Measurements from ENCODE around the gene PSMB9. TPM values are rescaled to one million over a fixed set of nuclear protein-coding genes. Genes with fewer than 3 reads are reported as not detected.
A peak's percentile ranks its signal among the peaks of the same experiment; 100 is the strongest.
"Not testable (repeated sequence)": the region's sequence is repeated elsewhere in the genome, so short reads cannot be mapped to it uniquely, and the experiment has no call there.

PSMB9 gene
- total RNA-seq (2014; rRNA removed; shearing (Covaris generic)) = 76.5 and 99.3 TPM in 2 replicates

- peak; percentile 97 for DNase-seq (ENCODE audit: low read depth)
Observed at GRCh38 chr6:32853541-32854375, at the start of gene PSMB9, which contains the start of gene TAP1. Gene PSMB9 (plus strand): TSS chr6:32854192. CDS start chr6:32854230, 38 bp downstream. Gene TAP1 (minus strand): TSS chr6:32853704. CDS start chr6:32853636, 68 bp downstream.

DNA sequence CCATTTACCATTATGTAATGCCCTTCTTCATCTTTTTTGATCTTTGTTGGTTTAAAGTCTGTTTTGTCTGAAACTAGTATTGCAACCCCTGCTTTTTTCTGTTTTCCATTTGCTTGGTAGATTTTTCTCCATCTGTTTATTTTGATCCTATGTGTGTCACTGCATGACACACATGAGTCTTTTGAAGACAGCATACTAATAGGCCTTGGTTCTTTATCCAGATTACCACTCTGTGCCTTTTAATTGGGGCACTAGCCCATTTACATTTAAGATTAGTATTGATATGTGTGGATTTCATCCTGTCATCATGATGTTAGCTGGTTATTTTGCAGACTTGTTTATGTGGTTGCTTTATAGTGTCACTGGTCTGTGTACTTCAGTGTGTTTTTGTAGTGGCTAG is 48.6 kb upstream of the PSMB9 start:
- DNase-seq (ENCODE audit: low read depth) = not testable (repeated sequence)

DNA sequence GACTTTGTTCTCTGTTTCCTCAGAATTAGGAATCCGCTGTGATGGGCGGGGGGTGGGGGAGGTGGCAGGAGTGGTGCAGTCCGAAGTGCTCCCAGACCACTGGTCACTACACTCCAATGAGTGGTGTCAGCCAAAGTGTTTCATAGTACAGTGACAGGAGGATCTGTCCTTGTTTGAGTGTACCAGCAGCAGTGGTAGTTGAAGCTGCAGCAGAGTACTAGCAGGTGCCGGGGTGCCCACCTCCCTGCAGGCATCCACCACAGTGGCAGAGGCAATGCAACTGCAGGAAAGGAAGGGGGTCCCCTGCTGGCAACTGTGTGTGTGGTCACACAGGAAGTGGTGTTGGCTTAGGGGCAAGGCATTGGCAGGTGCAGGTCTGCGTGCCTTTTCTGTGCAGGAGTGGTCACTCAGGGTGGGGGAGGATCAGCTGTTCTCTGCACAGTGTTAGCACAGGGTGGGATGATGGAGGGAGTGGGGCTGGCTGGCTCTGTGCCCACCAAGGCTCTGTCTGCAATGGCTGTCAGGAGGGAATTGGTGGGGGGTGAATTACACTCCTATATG is 46.9 kb upstream of the PSMB9 start:
- no peak for DNase-seq (ENCODE audit: low read depth)

DNA sequence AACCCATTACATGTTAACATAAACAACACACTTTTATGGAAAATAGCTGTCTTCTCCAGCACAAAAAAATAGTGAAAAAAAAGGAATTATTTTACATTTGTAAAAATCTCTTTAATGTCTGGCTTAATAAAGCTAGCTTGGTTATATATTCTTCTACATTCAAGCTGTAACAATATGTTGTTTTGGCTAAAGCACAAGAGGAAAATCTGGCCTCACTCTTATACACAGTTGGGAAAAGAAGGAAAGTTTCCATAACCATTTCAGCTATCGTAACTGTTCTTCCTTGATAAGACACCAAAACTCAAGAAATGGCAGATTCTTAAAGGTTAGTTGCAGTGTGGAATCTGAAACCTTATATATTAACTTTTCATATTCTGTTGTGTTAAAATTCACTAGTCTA is 44.8 kb upstream of the PSMB9 start:
- DNase-seq (ENCODE audit: low read depth) = no peak

GRCh38 chr6:32814145-32814544 is 39.8 kb upstream of the PSMB9 start:
- no peak for DNase-seq (ENCODE audit: low read depth)

- DNase-seq (ENCODE audit: low read depth) = peak; percentile 27
Observed at GRCh38 chr6:32815115-32815514, 38.9 kb upstream of the PSMB9 start.

DNA sequence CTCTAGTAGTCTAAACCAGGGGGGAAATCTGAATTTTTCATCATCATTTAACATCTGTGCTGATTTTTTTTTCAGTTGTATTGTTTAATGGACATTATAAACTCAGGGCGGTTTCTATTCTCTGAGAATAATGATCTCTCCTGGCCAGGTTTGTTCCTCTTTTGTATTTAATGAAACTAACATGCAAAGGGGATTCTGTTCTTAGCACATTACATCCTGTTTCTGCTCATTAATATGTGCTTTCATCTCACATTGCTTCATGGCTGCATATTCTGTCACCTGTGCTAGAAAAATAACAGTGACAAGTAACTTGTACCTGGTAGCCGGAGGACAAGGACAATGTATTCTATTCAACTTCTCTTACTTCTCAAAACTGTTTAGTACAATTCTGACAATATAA is 38.0 kb upstream of the PSMB9 start:
- no peak for DNase-seq (ENCODE audit: low read depth)

DNA sequence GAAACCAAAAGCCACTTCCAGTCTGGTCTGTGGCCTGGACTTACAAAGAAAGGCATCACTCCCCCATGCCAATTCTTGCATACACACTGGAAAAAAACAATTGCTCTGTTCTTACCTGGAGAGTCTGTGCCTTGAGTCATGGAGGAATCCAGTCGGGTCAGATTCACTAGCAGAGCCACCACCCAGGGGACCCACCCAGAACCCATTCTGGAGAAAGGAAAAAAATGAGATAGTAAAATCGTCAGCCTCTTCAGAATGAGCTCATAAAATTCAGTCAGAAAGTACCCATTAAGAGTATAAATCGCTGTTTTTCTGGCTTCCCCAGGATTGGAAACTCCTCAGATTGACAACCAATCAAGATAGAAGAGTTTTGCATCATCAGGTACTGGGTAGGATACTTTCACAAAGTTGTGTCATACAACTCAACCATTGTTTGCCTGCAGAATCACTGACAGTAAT is 37.2 kb upstream of the PSMB9 start, which contains the start of gene HLA-DOB:
HLA-DOB (minus strand) TSS at position 257 of the 459 bp plus-strand sequence; CDS start at position 206, 51 bp downstream.
- DNase-seq (ENCODE audit: low read depth) = no peak

- DNase-seq (ENCODE audit: low read depth) = no peak
Observed at GRCh38 chr6:32818867-32819266, 35.1 kb upstream of the PSMB9 start.

DNA sequence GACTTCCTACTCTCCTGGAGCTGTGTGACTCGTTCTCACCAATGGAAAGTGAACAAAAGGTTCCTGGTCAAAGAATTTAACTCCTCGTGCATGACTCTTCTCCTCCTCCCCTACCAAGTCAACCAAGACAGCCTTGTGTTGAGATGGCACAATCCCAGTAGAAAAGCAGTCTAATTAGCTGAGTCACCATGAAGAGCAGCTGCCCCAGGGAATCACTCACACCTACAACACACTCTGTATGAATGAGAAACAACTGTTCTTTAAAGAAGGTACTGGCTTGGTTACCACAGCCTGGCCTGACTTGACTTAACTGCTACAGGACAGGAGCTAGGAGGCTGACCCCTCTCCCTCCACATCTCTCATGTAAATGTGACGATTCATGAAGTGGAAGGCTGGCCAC is 34.3 kb upstream of the PSMB9 start:
- peak; percentile 83 for DNase-seq (ENCODE audit: low read depth)

- no peak for DNase-seq (ENCODE audit: low read depth)
Observed at GRCh38 chr6:32825966-32826365, 28.0 kb upstream of the PSMB9 start.

GRCh38 chr6:32827025-32827424 is 27.0 kb upstream of the PSMB9 start:
- DNase-seq (ENCODE audit: low read depth) = no peak

GRCh38 chr6:32829495-32829894 is 24.5 kb upstream of the PSMB9 start:
- DNase-seq (ENCODE audit: low read depth) = no peak

DNA sequence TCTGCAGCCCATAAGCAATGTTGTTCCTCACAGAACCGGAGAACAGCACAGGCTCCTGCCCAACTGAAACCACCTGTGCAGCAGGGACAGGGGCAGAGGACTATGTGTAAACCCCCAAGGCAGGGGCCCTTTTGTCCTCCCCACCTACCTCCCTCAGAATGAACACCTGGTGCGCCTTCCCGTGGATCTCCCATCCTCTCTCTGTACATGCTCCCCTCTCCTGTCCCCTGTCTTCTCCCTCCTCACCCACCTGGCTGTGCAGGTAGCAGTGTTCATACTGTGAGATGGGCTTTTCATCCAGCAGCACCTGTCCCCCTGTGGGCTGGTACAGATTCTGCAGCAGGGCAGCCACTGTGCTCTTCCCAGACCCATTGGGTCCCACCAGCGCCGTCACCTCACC is 24.0 kb upstream of the PSMB9 start:
- DNase-seq (ENCODE audit: low read depth) = no peak

DNA sequence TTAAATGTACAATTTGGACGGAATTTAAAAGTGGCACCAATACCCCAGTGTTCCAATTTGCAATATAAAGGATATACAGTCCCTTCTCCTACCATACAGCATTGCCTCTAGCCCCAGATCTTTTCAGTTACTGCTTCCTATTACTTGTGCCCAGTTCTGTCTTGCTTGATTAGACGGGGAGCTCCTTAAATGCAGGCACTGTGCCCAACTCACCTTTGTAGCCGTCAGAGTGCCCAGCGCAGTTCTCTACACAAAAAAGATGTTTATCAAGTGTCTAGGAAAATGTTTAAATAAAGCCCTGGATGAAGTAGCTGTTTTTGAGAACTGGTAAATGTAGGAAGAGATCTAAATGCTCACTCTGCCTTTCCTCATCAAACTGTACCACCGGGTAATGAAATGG is 23.1 kb upstream of the PSMB9 start:
- no peak for DNase-seq (ENCODE audit: low read depth)

- DNase-seq (ENCODE audit: low read depth) = no peak
Observed at GRCh38 chr6:32832535-32832934, 21.5 kb upstream of the PSMB9 start.

GRCh38 chr6:32833664-32834063 is 20.3 kb upstream of the PSMB9 start:
- DNase-seq (ENCODE audit: low read depth) = no peak

GRCh38 chr6:32835167-32835893 is 18.7 kb upstream of the PSMB9 start:
- DNase-seq (ENCODE audit: low read depth) = no peak

- no peak for DNase-seq (ENCODE audit: low read depth)
Observed at GRCh38 chr6:32836873-32837272, 17.1 kb upstream of the PSMB9 start.

DNA sequence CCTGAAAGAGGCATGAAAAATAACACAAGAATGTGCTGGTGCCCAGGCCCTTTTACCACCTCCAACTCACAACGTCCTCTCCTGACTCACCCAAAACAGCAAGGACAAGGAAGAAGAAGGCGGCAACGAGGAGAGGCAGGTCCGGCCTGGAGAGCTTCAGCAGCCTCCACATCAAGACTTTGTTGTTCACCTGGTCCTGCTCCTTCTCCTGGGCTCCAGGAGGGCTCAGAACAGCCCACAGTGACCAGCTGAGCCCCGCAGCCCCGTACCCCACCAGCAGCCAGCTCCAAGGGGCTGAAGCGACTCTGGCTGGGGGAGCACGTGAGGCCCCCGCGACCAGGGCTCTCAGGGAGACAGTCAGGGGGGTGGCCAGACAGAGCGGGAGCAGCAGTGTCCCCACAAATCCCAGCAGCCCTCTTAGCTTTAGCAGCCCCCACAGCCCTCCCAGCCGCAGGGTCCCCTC is 16.3 kb upstream of the PSMB9 start:
- peak; percentile 54 for DNase-seq (ENCODE audit: low read depth)

GRCh38 chr6:32838114-32838958 is 15.7 kb upstream of the PSMB9 start, which contains the start of gene TAP2:
Gene TAP2 (minus strand): TSS chr6:32838739. CDS start chr6:32838233, 506 bp downstream.
- peak; percentile 98 for DNase-seq (ENCODE audit: low read depth)

Measured in Daoy (cell line).